ENCODE data around the gene PPP1R37. TPM values are rescaled to one million over a fixed set of nuclear protein-coding genes. Genes with fewer than 3 reads are reported as not detected.

Gene PPP1R37
- total and polyA plus RNA-seq, 2 of the 13 experiments (the other 11 are each of a cell fraction or from before 2014, with no cell fraction given), result 9.0 to 14.3 TPM

- TF ChIP-seq ZNF710 (CRISPR knock-in tag; IDR thresholded peaks at IDR 0.05; ENCODE audit: borderline replicate concordance) (peak; percentile 70; the same call in 1 of the 2 replicates), FOSL2 (CRISPR knock-in tag; IDR thresholded peaks at IDR 0.05) (0 out of 2 replicates have a peak, but pooled peaks have one; percentile 5), AGO2 (optimal IDR thresholded peaks at IDR 0.05; ENCODE audit: low read depth, low read length) (peak; percentile 47), ZNF687 (CRISPR knock-in tag; IDR thresholded peaks at IDR 0.05) (peak; percentile 61), HMG20B (CRISPR knock-in tag; conservative IDR thresholded peaks at IDR 0.05) (no peak), MYNN (CRISPR knock-in tag; IDR thresholded peaks at IDR 0.05; ENCODE audit: low read depth) (0 out of 2 replicates have a peak, but pooled peaks have one; percentile 22), ZFY (CRISPR knock-in tag; IDR thresholded peaks at IDR 0.05) (peak; percentile 82), KDM2A (CRISPR knock-in tag; IDR thresholded peaks at IDR 0.05; ENCODE audit: borderline replicate concordance, low read depth) (peak; percentile 49), KLF16 (CRISPR knock-in tag; IDR thresholded peaks at IDR 0.05) (0 out of 4 replicates have a peak, but pooled peaks of 1 of the 2 experiments have one; percentile 4), KLF13 (CRISPR knock-in tag; IDR thresholded peaks at IDR 0.05) (no peak), PRDM15 (CRISPR knock-in tag; IDR thresholded peaks at IDR 0.05) (no peak), AFF4 (CRISPR knock-in tag; IDR thresholded peaks at IDR 0.05) (0 out of 2 replicates have a peak, but pooled peaks have one; percentile 31), HDAC1 (CRISPR knock-in tag; IDR thresholded peaks at IDR 0.05) (peak; percentile 76; the same call in 1 of the 2 replicates)
These were observed 84.9 kb downstream of the PPP1R37 start, which contains the start of gene TRAPPC6A (continued) for GRCh38 chr19:45177817-45178261.

Measured in HepG2 (cell line).